ENCODE results near the gene CREBZF. TPM values are rescaled to one million over a fixed set of nuclear protein-coding genes. Genes with fewer than 3 reads are reported as not detected.

The CREBZF gene
- total RNA-seq, 1 donor from 2014 or later, result 42.8 TPM

- intact Hi-C loops (cut with DNase I), result loop anchor here (10.0 kb wide), 1 partner anchor 130 kb away; no protein-coding TSS in a partner anchor
- DNase-seq (no peak), ATAC-seq (peak; percentile 33)
Measured at GRCh38 chr11:85694385-85694980, 29.6 kb upstream of the CREBZF start.

GRCh38 chr11:85685820-85686459, 21.0 kb upstream of the CREBZF start, which contains the start of gene CCDC89:
TSS of gene CCDC89 (minus strand) at chr11:85686195. CDS start at chr11:85686130, 65 bp downstream.
- H3K36me3 ChIP-seq, result no peaks in the 10 kb centered on the region
- peak within 1 kb of the TSS; percentile 67 for H3K27ac ChIP-seq
- H3K9me3 ChIP-seq, result no peaks in the 10 kb centered on the region
- peak; percentile 73 for ATAC-seq
- intact Hi-C loops (cut with DNase I), result no loop called here
- H3K27me3 ChIP-seq, result no peaks in the 10 kb centered on the region
- H3K4me1 ChIP-seq, result peaks cover 11% of the 10 kb centered on the region
- H3K4me3 ChIP-seq, result peak within 1 kb of the TSS; percentile 37
- peak; percentile 69 for DNase-seq
- no peak for TF ChIP-seq CTCF (IDR thresholded peaks at IDR 0.05)

More at GRCh38 chr11:85694385-85694980, 29.6 kb upstream of the CREBZF start:
- peak; percentile 55 for TF ChIP-seq CTCF (IDR thresholded peaks at IDR 0.05)
- Histone ChIP-seq H3K4me3 (no peak overlapping the region), H3K4me1 (peaks cover 4% of the 10 kb centered on the region), H3K36me3 (no peaks in the 10 kb centered on the region), H3K9me3 (no peaks in the 10 kb centered on the region), H3K27ac (no peak overlapping the region), H3K27me3 (no peaks in the 10 kb centered on the region)

- no peaks in the 10 kb centered on the region for H3K9me3 ChIP-seq
- intact Hi-C loops (cut with DNase I), result no loop called here
- TF ChIP-seq CTCF (IDR thresholded peaks at IDR 0.05), result no peak
- H3K36me3 ChIP-seq, result no peaks in the 10 kb centered on the region
- peaks cover 13% of the 10 kb centered on the region for H3K4me1 ChIP-seq
- DNase-seq, result peak; percentile 65
- peak overlapping the region; percentile 37 for H3K4me3 ChIP-seq
- peak overlapping the region; percentile 65 for H3K27ac ChIP-seq
- H3K27me3 ChIP-seq, result no peaks in the 10 kb centered on the region
- ATAC-seq, result peak; percentile 63
Measured at GRCh38 chr11:85685125-85685819, 20.3 kb upstream of the CREBZF start.

- Histone ChIP-seq H3K9me3 (no peaks in the 10 kb centered on the region), H3K4me1 (peaks cover 19% of the 10 kb centered on the region), H3K36me3 (no peaks in the 10 kb centered on the region), H3K27me3 (no peaks in the 10 kb centered on the region), H3K4me3 (peak overlapping the region; percentile 50), H3K27ac (peak overlapping the region; percentile 51)
- intact Hi-C loops (cut with DNase I), result no loop called here
- no peak for TF ChIP-seq CTCF (IDR thresholded peaks at IDR 0.05)
- DNase-seq (peak; percentile 87), ATAC-seq (peak; percentile 84)
Measured at GRCh38 chr11:85682330-85683305, 17.7 kb upstream of the CREBZF start.

GRCh38 chr11:85680897-85681296, 16.0 kb upstream of the CREBZF start:
- Histone ChIP-seq H3K4me3 (no peak overlapping the region), H3K27me3 (no peaks in the 10 kb centered on the region), H3K36me3 (no peaks in the 10 kb centered on the region), H3K4me1 (peaks cover 13% of the 10 kb centered on the region), H3K27ac (no peak overlapping the region), H3K9me3 (no peaks in the 10 kb centered on the region)
- ATAC-seq (no peak), DNase-seq (no peak)
- TF ChIP-seq CTCF (IDR thresholded peaks at IDR 0.05), result no peak
- intact Hi-C loops (cut with DNase I), result no loop called here

All from upper lobe of right lung (tissue), 1 donor.